Activated T-cell treated with anti-CD3 and anti-CD28 coated beads for 4 hours (primary cell): ENCODE measurements around the gene METAP1.
"Not testable (repeated sequence)": the region's sequence is repeated elsewhere in the genome, so short reads cannot be mapped to it uniquely, and the experiment has no call there.

ENCODE experiments used
- DNase-seq: peaks from one replicate; pipeline ENCODE4 v3.0.0-alpha.2; 2020

The METAP1 gene

DNA sequence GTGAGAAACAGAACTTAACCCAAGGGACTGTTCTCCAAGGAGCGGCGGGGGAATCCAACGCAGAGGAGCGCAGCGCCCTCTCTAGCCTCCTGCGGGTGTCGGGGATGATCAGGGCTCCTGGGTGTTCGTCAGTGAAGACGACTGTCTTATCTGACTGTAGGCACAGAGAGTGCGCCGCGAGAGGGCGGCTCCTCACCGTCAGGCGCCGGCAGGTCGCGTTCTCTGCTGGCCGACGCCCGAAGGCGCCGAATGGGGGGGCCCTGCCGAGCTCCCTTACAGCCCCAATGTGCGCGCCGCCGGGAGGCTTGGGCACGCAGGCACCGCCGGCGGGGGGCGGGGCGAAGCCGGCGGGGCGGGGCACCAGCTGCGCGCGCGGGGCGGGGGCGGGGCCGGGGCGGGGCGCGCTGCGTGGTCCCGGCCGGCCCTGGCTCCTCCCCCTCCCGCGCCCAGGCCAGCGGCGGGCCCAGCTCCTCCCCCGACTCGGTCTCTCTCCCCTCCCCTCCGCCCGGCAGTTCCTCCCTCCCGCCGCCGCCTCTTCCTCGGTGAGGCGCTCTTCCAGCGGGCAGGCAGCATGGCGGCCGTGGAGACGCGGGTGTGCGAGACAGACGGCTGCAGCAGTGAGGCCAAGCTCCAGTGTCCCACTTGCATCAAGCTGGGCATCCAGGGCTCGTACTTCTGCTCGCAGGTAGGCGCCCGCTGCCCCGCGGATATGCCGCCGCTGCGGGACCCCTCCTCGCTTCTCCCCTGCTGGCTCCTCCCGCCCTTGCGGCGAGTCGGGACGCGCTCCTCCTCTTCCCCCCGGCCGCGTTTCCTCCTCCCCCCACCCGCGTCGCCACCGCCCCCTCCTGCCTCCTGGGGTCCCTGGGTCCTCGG is at the start of gene METAP1:
TSS of gene METAP1 (plus strand) at position 539 of the 873 bp plus-strand sequence. CDS start at position 572, 33 bp downstream.
- DNase-seq, result peak; percentile 90

DNA sequence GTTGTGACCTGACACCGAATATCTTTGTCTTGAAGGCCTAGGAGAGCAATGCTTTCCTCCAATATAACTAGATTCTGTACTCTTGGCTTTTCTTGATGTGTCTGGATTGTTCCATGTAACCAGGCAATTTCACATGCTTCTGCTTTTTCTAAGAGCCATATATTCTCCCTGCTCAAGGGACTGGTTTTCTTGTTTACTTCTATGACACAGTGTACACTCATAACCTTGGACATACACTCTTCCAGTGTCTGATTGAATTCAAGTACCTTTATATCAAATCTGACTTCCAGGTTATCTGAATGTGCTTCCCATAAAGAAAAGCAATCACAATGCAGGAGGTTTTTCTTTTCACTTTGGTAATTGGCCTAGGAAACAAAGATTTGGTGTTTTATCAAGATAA is 49.2 kb upstream of the METAP1 start:
- no peak for DNase-seq

DNA sequence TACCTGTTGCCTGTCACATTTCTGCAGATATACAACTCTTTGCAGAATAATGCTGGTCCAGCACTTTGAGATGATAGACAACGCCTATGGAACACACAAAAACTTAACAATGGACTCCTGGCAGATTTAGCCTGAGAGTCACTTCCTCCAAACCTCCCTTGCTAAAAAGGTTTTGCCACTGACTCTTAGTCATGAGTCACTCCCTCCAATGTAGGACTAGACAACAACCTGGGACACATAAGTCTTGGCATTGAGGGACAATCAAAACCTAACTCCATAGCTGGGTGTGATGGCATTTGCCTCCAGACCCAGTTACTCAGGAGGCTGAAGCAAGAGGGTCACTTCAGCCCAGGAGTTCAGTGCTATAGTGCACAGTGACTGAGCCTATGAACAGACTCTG is 44.6 kb upstream of the METAP1 start:
- no peak for DNase-seq

DNA sequence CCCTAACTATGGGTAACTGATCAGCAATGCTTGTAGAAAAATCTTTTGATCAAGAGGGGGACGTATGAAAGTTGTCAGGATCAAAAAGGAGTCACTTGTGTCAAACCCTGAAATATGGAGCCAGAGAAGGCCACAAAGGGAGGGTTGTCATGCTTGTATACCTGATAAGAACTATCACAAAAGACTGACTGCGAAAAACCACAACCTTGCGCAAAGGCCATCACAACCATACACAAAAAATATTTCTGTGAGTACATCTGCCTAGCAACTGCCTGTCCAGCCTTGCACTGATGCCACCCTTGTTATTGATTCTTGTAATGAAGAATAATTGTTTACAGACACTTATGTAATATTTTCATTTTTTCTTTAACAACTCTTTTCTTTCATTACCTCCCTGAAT is 43.8 kb upstream of the METAP1 start:
- no peak for DNase-seq

GRCh38 chr4:98955229-98955628 is 40.3 kb upstream of the METAP1 start:
- DNase-seq, result no peak

- DNase-seq, result no peak
Observed at GRCh38 chr4:98958065-98958464, 37.5 kb upstream of the METAP1 start.

GRCh38 chr4:98959411-98959810 is 36.1 kb upstream of the METAP1 start:
- no peak for DNase-seq

DNA sequence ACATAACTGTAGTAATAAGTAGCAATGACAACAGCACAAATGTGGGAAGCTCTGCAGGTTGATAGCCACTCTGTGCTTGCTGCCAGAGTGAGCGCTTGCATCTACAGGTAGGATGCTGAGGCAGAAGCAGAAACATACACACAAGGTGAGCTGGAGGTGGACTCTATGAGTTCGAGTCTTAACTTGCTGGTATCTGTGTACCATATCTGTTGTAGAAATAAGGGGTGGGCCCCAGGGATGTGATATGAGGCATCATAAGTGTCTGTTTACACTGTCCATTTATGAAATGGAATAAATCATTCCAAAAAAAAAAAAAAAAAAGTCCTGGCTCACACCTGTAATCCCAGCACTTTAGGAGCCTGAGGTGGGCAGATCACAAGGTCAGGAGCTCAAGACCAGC is 33.8 kb upstream of the METAP1 start:
- no peak for DNase-seq

DNA sequence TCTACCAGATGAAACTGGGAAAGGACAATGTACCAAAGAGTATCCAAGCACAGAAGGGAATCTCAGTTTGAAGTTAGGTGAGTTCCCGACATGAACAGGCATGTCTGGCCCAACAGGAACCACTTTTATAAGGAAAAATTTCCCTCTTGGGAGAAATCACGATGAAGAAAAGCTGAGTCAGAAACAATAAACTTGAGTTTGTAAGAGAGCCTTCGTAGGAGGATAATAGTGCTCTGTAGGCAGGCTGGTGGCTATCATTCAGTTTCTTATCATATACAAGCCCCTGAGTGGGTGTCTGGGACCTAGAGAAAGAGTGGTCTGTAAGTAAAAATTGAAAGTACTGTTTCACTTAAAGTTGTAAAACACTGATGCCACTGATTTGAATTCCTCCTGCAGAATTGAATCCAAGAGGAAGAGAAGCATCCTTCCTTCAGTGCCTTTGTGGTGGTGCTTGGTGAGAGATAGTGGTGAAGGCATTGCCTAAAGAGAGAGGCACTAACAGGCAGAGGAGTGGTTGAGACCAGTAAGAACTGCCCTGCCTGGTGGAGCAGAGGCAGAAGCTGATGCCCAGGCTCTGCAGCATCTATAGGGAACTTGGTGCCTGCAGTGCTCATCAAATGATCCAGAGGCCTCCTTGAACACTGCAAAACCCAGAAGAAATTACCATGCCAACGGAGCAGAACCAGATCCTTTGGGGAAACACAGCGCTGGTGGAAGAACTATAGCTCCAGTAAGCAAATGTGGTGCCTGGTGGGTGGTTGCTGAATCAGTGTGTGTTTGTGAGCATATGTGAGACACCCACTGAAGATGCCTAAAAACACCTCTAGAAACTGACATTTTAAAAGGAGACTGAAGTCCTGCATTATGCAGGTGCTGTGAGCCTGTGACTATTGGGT is 31.7 kb upstream of the METAP1 start:
- no peak for DNase-seq

- DNase-seq, result no peak
Observed at GRCh38 chr4:98966926-98967325, 28.6 kb upstream of the METAP1 start.

GRCh38 chr4:98967786-98968329 is 27.7 kb upstream of the METAP1 start:
- DNase-seq, result no peak

- DNase-seq, result no peak
Observed at GRCh38 chr4:98969878-98970785, 25.4 kb upstream of the METAP1 start.

DNA sequence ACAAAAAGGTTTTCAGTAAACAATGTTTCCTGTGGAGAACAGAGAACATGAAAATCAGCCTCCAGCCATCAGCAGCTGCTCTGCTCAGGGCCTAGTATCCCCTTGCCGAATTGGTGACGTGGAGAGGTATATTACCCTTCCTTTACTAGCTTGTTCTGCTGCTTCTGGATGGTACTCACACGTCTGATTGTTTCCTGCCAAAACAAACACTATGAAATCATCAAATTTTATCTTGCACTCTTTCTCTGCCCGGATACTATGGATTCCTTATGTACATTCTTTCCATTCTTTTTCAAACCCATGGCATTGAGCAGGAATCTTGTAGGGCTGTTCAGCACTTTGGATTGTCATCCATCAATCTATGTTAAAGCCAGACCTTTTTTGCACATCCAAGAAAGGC is 18.8 kb upstream of the METAP1 start:
- no peak for DNase-seq

GRCh38 chr4:98977557-98977956 is 18.0 kb upstream of the METAP1 start:
- DNase-seq, result no peak

DNA sequence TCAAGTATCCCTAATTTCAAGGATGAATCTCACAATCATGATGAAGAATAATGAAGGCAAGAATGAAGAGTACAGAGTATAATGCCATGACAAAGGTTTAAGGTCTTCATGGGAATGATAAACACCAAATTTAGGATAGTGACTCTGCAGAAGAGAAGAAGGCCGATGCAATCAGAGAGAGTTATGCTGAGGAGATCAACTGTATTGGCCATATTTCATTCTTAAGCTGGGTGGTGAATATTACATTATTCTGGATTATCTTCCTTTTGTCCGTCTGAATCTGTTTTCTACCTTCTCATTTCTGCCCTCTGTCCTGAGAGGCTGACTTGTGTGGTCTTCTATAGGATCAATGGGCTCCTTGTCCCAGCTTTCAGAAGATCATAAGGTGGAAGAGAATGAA is 7.8 kb upstream of the METAP1 start:
- no peak for DNase-seq

GRCh38 chr4:98992835-98993234 is 2.7 kb upstream of the METAP1 start:
- DNase-seq, result not testable (repeated sequence)

GRCh38 chr4:98993419-98994071 is 2.0 kb upstream of the METAP1 start:
- DNase-seq, result no peak

DNA sequence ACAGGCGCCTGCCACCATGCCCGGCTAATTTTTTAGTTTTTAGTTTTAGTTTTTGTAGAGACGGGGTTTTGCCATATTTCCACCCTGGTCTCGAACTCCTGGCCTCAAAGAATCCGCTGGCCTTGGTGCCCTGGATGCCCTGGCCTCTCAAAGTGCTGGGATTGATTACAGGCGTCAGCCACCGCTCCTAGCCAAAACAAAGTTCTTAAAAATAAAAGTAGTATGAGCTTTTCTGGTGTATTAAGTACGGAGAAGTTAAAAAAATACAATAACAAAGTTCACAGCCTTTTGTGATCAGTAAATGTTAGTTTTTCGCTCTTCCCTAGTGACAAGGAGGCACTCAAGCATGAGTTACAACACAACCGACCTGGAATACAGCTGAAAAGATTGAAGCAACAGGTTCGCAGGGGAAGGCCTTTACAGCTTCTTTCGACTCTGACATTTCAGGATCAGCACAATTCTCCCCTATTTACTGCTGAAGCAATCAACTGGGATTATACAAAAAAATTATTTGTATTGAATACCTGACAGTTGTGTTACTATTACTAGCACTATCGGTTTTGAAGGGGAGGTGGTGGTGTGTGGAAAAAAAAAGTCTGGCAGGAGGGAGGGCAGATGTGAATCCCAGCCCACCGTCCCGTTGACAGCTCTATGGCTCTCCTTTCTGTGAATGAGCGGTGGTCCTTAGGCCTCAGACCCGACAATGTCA is 893 bp upstream of the METAP1 start:
- no peak for DNase-seq

DNA sequence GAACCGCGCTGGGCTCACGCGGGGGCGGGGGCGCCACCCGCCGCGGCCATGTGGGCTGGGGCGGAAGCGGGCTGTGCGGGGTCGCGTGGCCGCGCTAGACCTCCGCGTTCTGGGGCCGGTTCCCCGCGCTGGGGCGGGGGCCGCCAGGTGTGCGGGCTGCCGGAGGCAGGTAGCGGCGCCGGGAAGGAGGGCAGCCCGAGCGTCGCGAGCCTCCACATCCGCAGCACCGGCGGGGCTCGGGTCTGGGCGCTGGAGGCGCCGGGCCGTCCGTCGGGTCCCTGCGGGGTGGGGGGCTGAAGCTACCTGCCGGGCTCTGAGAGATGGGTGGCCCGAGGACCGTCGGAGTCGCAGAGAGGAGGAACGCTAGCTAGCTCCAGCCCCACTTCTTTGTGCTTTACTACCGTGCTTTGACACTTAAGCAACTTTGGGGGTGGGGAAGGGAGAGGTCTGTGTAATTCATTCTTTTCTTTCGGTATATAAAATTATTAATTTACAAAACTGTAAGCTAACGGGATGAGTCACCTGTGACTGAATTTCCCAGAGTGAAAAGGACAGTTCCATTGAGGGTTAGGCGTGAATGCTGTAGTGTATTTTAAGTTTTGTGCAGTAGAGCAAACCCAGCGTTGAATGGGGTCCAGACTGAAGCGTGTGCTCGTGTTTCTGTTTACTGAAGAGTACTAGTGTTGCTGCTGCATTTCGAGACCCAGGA is 689 bp downstream of the METAP1 start:
- DNase-seq, result peak; percentile 18

DNA sequence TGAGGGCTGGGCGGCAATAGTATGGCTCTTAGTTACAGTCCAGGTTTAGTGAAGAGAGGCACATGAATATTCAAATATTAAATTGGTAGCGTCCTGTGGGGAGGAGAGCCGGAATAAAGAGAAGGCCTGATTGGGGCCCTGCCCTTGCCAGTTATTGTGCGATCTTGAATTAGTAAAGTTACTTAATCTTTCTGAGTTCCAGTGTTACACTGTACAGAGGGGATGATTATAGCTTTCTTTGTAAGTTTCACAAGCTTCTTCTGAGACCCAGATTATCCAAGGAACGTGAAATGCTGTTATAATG is 1.2 kb downstream of the METAP1 start:
- DNase-seq, result no peak

DNA sequence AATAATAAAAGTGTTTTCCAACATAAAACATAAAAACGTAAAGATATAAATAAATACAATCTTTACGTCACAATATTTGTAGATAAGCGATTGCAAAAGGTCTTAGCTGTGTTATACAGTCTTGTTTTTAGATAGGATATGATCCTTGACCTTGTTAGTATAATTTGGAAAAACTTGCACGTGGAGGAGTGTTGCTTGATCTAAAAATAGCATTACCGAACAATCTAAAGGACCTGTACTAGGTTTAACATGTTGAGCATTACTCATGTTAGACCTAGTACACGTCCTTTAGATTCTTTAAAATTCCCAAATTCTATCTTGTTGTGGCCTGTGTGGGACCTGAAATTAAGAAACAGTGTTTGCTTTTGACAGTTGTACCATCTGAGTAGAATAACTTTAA is 1.6 kb downstream of the METAP1 start:
- no peak for DNase-seq
